ENCODE measurements around the gene OR56B1. TPM values are rescaled to one million over a fixed set of nuclear protein-coding genes. Genes with fewer than 3 reads are reported as not detected.

The OR56B1 gene
- total RNA-seq, 1 donor from 2014 or later: not detected

DNA sequence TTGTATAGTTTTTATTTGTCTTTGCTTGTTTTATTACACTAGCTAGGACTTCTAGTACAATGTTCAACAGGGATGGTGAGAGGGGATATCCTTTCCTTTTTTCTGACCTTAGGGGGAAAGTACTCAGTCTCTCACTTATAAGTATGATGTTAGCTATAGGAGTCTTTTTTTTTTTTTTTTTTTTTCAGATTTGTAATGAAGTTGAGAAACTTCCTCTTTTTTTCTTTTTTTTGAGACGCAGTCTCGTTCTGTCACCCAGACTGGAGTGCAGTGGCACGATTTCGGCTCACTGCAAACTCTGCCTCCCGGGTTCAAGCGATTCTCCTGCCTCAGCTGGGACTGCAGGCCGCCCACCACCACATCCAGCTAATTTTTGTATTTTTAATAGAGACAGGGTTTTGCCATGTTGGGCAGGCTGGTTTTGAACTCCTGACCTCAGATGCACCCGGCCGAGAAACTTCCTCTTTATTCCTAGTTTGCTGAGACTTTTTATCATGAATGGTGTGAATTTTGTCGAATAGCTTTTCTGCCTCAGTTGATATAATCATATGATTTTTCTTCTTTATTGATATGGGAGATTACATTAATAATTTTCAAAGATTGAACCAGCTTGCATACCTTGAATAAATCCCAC is 35.7 kb upstream of the OR56B1 start:
- TF ChIP-seq, protein P1, sequence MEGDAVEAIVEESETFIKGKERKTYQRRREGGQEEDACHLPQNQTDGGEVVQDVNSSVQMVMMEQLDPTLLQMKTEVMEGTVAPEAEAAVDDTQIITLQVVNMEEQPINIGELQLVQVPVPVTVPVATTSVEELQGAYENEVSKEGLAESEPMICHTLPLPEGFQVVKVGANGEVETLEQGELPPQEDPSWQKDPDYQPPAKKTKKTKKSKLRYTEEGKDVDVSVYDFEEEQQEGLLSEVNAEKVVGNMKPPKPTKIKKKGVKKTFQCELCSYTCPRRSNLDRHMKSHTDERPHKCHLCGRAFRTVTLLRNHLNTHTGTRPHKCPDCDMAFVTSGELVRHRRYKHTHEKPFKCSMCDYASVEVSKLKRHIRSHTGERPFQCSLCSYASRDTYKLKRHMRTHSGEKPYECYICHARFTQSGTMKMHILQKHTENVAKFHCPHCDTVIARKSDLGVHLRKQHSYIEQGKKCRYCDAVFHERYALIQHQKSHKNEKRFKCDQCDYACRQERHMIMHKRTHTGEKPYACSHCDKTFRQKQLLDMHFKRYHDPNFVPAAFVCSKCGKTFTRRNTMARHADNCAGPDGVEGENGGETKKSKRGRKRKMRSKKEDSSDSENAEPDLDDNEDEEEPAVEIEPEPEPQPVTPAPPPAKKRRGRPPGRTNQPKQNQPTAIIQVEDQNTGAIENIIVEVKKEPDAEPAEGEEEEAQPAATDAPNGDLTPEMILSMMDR (conservative IDR thresholded peaks at IDR 0.05): no peak
- H3K27me3 Mint-ChIP-seq (ENCODE audit: low read depth): no peaks in the 10 kb centered on the region
- no peaks in the 10 kb centered on the region for H3K36me3 Mint-ChIP-seq (ENCODE audit: low read depth)
- no peak for DNase-seq (ENCODE audit: low read depth, low spot score)
- no peaks in the 10 kb centered on the region for H3K4me1 Mint-ChIP-seq
- H3K9me3 Mint-ChIP-seq: no peaks in the 10 kb centered on the region
- no peak overlapping the region for H3K4me3 Mint-ChIP-seq
- H3K27ac Mint-ChIP-seq (ENCODE audit: unreplicated experiment): no peak overlapping the region

DNA sequence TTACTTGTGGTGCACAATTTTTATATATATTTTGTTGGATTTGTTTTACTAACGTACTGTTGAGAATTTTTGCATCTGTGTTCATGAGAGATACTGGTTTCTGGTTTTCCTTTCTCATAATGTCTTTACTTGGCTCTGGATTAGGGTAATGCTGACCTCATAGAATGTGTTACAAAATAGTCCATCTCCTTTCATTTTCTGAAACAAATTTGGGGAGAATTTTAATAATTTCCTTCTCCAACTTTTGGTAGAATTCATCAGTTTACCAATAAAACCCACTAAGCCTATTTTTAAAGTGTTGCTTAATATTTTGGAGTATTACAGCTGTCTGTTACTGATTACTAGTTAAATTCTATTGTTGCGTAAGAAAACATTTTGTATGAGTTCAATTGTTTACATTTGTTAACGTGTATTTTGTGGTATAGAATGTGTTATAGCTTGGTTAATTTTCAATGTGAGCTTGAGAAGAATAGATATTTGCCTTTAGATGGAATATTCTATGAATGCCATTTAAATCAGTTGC is 35.1 kb upstream of the OR56B1 start:
- no peak overlapping the region for H3K4me3 Mint-ChIP-seq

DNA sequence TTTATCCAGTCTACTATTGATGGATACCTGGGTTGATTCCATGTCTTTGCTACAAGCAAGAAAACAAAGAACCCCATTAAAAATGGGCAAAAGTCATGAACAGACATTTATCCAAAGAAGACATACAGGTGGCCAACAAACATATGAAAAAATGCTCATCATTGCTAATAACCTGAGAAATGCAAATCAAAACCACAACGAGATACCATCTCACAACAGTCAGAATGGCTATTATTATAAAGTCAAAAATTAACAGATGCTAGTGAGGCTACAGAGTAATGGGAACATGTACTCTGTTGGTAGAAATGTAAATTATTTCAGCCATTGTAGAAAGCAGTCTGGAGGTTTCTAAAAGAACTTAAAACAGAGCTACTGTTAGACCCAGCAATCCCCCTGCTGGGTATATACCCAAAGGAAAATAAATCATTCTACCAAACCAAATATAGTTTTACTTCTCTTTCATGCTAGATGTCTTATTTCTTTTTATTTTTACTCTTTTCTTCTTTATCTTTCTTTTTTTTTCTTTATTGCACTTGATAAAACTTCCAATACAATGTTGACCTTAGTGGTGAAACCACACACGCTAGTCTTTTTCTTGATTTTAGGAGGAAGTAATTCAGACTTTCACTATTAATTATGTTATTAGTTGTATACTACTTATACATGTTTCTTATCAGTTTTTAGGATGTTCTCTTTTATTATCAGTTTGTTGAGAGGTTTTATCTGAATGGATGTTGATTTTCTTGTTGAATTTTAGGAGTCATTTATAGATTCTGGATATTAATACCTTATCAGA is 32.3 kb upstream of the OR56B1 start:
- Mint-ChIP-seq H3K9me3 (no peaks in the 10 kb centered on the region), H3K4me3 (no peak overlapping the region), H3K27me3 (ENCODE audit: low read depth) (no peaks in the 10 kb centered on the region), H3K4me1 (no peaks in the 10 kb centered on the region), H3K36me3 (ENCODE audit: low read depth) (no peaks in the 10 kb centered on the region), H3K27ac (ENCODE audit: unreplicated experiment) (no peak overlapping the region)
- DNase-seq (ENCODE audit: low read depth, low spot score): no peak
- TF ChIP-seq, protein P1 (conservative IDR thresholded peaks at IDR 0.05): no peak

More for the DNA sequence above, 35.1 kb upstream of the OR56B1 start:
- Mint-ChIP-seq H3K4me1 (no peaks in the 10 kb centered on the region), H3K27me3 (ENCODE audit: low read depth) (no peaks in the 10 kb centered on the region), H3K36me3 (ENCODE audit: low read depth) (no peaks in the 10 kb centered on the region), H3K9me3 (no peaks in the 10 kb centered on the region), H3K27ac (ENCODE audit: unreplicated experiment) (no peak overlapping the region)
- TF ChIP-seq, protein P1 (conservative IDR thresholded peaks at IDR 0.05): no peak
- DNase-seq (ENCODE audit: low read depth, low spot score): no peak

DNA sequence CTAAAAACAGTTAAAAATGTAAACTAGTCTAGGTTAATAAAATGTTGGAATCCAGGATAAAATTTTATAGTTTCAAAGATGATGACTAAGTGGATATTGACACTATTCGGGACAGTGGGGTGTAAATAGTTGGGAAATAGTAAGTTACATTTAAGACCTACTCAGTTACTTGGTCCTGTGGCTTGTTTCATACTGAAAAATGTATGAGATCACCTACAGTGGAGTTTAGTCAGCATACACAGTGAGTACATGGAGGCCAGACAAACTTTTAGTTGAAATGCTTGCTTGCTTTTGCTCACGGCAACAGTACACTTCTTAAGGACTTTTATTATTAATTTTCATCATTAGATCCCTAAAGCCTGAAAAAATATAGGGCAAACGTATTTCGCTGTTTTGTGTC is 30.6 kb upstream of the OR56B1 start:
- no peaks in the 10 kb centered on the region for H3K27me3 Mint-ChIP-seq (ENCODE audit: low read depth)
- TF ChIP-seq, protein P1 (conservative IDR thresholded peaks at IDR 0.05): no peak
- H3K36me3 Mint-ChIP-seq (ENCODE audit: low read depth): no peaks in the 10 kb centered on the region
- no peaks in the 10 kb centered on the region for H3K9me3 Mint-ChIP-seq
- no peak overlapping the region for H3K27ac Mint-ChIP-seq (ENCODE audit: unreplicated experiment)
- H3K4me1 Mint-ChIP-seq: no peaks in the 10 kb centered on the region
- DNase-seq (ENCODE audit: low read depth, low spot score): no peak
- no peak overlapping the region for H3K4me3 Mint-ChIP-seq

DNA sequence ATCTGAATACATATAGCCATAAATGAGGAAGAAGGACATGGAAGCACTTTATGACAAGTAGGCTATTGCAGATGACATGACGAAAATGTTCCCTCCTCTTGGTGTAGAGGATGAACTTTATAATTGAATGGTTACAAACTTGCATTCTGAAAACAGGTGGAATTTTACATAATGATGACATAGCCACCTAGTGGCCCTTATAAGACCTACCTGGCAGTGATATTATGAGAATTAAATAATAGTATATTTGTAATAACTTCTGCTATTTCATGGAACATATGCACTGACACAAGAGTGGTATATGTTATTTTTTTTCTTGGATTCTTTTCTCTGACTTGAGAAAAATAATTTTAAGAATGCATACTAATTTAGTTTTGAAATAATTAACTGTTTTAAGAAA is 23.7 kb upstream of the OR56B1 start:
- no peaks in the 10 kb centered on the region for H3K27me3 Mint-ChIP-seq (ENCODE audit: low read depth)
- no peak overlapping the region for H3K4me3 Mint-ChIP-seq
- H3K27ac Mint-ChIP-seq (ENCODE audit: unreplicated experiment): no peak overlapping the region
- no peaks in the 10 kb centered on the region for H3K36me3 Mint-ChIP-seq (ENCODE audit: low read depth)
- TF ChIP-seq, protein P1 (conservative IDR thresholded peaks at IDR 0.05): peak; percentile 64
- no peaks in the 10 kb centered on the region for H3K9me3 Mint-ChIP-seq
- no peak for DNase-seq (ENCODE audit: low read depth, low spot score)
- no peaks in the 10 kb centered on the region for H3K4me1 Mint-ChIP-seq
